ENCODE data around the gene RTP5. TPM values are rescaled to one million over a fixed set of nuclear protein-coding genes. Genes with fewer than 3 reads are reported as not detected.
"Not testable (repeated sequence)": the region's sequence is repeated elsewhere in the genome, so short reads cannot be mapped to it uniquely, and the experiment has no call there.

The RTP5 gene
- polyA plus RNA-seq (2012; ENCODE audit: insufficient read depth, insufficient read length): 1.3 TPM

DNA sequence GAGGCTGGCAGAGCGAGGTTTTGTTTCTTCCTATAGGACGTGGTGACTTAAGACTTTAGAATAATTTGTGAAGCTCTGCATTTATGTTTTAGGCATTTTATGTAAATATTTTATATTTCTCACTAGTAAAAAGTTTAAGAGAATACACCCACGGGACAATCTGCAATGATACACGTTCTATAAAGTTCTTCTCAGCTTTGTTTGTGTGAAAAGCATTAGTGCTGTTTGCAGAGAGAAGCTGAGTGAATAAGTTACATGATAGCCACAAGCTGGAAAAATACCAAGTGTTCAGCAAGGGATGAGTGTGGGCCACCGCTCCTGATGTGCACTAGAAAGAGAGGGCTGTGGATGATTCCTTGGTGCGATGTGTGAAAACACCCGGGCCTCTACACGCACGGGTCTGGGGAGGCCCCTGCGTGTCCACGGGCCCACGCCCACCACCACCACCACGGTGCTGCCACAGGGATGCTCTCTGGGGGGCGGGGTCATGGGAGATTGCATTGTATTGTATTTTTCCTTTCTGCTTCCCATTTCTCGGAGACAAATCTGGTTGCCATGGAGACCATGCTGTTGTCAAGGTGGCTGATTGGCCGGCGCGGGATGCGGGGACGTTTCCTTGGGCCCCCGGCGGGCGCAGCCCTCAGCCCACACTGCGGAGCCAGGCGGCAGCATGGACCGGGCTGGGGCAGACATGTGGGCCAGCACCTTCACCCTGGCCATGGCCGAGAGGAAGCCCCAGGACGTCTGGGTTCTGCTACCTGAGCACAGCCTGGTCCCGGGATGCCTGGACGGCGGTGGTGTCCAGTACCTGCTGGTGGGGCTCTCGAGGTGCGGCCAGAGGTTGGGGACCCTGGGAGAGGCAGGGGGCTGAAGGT is at the start of gene RTP5:
Gene RTP5, plus strand, starts transcription at position 643 of the 875 bp plus-strand sequence. Its CDS starts 28 bp downstream, at position 671.
- peak within 1 kb of the TSS; percentile 22; the same call in 1 of the 2 replicates for H3K4me3 ChIP-seq (ENCODE audit: low read length)
- no peak for DNase-seq (ENCODE audit: low read depth, low spot score)

DNA sequence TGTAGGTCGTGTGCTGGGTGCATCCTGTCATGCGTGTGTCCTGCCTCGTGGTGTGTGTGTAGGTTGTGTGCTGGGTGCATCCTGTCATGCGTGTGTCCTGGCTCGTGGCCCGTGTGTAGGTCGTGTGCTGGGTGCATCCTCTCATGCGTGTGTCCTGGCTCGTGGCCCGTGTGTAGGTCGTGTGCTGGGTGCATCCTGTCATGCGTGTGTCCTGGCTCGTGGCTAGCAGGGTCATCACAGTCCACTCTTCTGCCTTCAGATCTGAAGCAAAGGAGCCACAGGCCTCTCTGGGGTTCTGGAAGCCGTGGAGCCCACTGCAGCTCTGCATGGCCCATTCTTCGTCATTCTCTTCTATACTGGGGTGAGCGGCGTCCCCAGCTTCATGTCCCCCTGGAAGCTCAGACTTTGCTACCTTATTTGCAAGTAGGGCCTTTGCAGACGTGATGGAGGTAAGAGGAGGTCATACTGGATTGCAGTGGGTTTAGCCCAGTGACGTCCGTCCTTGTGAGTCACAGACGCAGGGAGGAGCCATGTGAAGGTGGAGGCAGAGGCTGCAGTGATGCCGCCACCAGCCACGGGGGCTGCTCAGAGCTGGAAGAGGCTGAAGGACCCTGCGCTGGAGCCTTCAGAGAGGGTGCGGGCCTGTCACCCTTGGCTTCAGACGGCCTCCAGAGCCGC is 49.4 kb upstream of the RTP5 start:
- not testable (repeated sequence) for DNase-seq (ENCODE audit: low read depth, low spot score)

DNA sequence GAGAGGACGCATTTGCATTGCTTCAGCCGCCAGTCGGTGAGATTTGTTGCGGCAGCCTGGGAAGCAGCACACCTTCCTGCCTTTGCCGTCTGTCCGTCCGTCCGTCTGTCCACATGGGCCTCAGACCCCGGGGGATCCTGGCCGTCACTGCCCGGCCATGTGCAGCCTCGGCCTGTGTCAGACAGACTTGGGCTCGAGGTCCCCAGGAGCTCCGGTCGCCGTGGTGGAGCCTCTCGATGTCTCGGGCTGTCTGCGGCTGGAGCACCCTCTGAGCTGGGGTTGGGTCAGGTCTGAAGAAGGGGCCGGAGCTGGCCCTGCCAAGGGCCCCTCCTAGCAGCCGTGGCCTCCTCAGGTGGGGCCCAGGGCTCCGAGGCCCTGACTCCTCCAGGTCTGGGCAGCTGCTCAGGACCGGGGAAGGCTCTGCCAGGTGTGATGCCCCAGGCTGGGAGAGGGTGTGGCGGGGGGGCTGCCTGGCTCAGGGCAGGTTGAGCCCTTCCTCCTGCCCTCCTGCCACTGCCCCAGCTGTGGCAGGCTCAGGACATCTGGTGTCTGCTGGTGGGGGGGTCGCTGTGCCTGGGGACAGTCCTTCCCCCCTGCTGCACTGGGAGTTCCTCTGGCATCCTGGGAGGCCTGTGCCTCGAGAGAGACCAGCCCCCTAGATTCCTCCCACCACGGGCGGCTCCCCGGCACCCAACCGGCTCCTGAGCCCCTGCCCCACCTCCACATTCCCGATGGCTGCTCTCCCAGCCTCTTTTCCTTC is 48.7 kb upstream of the RTP5 start:
- no peak overlapping the region for H3K4me3 ChIP-seq (ENCODE audit: low read length)
- no peak for DNase-seq (ENCODE audit: low read depth, low spot score)

More for the DNA sequence above, 49.4 kb upstream of the RTP5 start:
- H3K4me3 ChIP-seq (ENCODE audit: low read length): not testable (repeated sequence)

GRCh38 chr2:241821460-241822263 is 47.9 kb upstream of the RTP5 start:
- peak overlapping the region; percentile 32 for H3K4me3 ChIP-seq (ENCODE audit: low read length)
- no peak for DNase-seq (ENCODE audit: low read depth, low spot score)

DNA sequence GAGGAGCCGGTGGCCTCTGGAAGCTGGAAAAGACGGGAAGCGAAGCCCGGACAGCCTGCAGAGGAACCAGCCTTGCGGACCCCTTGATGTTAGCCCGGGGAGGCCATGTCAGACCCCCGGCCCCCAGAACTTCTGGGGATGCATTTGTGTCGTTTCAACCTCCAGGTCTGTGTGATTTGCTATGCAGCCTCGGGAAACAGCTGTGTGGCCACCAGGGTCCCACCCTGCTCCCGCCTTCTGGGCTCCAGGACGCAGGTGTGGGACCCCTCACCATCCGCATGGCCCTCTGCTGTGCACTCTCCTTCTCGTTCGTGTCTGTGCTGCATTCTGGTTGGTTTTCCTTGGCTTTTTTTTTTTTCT is 47.3 kb upstream of the RTP5 start:
- peak overlapping the region; percentile 32; the same call in 1 of the 2 replicates for H3K4me3 ChIP-seq (ENCODE audit: low read length)
- no peak for DNase-seq (ENCODE audit: low read depth, low spot score)

DNA sequence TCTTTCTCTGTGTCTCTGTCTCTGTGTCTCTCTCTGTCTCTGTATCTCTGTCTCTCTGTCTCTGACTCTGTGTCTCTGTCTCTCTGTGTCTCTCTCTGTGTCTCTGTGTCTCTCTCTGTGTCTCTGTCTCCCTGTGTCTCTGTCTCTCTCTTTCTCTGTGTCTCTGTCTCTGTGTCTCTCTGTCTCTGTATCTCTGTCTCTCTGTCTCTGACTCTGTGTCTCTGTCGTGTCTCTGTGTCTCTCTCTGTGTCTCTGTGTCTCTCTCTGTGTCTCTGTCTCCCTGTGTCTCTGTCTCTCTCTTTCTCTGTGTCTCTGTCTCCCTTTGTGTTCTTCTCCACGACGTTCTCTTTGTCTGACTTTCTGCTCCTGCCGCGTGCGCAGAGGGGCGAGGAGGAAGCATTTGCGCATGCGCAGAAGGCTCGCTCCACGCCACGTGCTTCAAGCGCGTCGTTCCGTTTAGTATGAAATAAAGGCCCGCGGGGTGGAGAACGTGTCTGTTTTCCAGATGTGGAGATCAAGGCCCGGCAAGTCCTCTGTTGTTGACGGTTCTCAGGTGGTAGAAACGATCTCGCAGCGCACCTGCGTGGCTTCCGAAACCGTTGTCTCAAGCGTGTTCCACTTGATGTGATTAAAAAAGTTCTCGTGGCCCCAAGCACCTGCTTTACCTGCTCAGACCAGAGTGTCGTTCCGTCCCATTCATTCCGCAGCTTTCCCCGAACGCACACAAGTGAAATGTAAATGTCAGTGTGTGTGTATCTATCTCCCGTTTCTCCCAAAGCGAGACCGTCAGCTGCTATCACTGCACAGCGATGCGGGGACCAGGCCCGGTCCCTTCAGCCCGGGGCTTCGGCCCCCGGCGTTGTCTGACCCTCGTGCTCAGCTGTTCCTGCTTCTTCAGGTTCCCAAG is 45.7 kb upstream of the RTP5 start:
- H3K4me3 ChIP-seq (ENCODE audit: low read length); DNase-seq (ENCODE audit: low read depth, low spot score): not testable (repeated sequence)

DNA sequence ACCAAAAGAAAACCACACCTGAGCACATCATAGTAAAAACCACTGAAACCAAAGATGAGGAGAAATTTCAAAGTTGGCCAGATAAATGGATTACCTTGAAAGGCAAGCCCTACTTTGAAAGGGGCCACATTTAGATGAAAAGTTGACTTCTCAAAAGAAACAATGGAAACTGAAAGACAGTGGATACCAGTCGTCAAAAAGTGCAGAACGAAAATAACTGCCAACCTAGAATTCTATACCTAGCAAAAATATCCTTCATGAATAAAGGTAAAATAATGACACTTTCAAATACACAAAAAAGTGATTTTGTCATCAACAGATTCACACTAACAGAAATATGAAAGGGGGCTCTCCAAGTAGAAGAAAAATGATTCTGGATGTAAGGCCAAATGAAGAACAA is 42.1 kb upstream of the RTP5 start:
- H3K4me3 ChIP-seq (ENCODE audit: low read length): no peak overlapping the region
- no peak for DNase-seq (ENCODE audit: low read depth, low spot score)

GRCh38 chr2:241833101-241833663 is 36.3 kb upstream of the RTP5 start:
- H3K4me3 ChIP-seq (ENCODE audit: low read length): no peak overlapping the region
- no peak for DNase-seq (ENCODE audit: low read depth, low spot score)

- not testable (repeated sequence) for H3K4me3 ChIP-seq (ENCODE audit: low read length)
Measured at GRCh38 chr2:241833756-241834526, 35.6 kb upstream of the RTP5 start.

DNA sequence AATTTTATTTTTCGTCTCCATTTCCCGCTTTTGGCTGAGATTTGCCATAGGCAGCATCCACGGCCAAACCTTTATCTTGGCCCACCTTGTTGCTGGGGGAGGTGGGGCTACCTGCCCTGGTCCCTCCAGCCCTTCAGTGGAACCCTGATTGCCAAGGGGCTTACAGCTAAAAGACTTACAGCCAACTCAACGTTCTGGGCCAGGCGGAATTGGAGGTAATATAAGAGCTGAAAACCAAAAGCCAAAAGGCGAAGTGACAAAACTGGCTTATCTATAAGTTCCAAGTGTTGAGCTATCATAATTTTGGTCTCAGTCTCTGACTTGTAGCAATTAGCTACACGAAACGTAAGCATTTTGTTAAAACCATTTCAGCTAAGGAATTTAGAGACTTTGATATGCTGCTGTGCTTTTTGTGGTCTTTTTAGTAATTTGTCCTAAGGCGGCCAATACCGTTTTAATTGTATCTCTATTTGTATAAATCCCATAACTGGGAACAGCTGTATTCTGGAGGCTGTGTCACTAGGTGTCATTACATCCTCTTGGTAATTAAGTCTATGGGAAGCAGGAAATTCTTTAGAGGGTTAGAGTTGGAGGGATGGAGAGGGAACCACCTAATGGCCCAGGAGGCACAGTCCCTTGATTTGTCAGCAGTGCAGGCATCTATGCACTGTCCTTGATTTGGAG is 34.9 kb upstream of the RTP5 start:
- no peak for DNase-seq (ENCODE audit: low read depth, low spot score)
- no peak overlapping the region for H3K4me3 ChIP-seq (ENCODE audit: low read length)

More at GRCh38 chr2:241833756-241834526, 35.6 kb upstream of the RTP5 start:
- not testable (repeated sequence) for DNase-seq (ENCODE audit: low read depth, low spot score)

DNA sequence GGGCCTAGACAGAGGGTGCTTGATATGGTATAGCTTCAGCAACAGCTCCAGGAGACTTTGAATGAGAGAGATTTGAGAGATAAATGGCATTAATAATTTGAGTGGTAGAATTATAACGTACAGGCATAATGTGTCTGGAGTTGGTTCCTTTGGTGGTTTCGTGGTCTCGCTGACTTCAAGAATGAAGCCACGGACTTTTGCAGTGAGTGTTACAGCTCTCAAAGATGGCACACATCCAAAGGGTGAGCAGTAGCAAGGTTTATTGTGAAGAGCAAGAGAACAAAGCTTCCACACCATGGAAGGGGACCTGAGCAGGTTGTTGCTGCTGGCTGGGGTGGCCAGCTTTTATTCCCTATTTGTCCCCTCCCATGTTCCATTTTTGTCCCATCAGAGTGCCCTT is 33.9 kb upstream of the RTP5 start:
- no peak for DNase-seq (ENCODE audit: low read depth, low spot score)
- no peak overlapping the region for H3K4me3 ChIP-seq (ENCODE audit: low read length)

DNA sequence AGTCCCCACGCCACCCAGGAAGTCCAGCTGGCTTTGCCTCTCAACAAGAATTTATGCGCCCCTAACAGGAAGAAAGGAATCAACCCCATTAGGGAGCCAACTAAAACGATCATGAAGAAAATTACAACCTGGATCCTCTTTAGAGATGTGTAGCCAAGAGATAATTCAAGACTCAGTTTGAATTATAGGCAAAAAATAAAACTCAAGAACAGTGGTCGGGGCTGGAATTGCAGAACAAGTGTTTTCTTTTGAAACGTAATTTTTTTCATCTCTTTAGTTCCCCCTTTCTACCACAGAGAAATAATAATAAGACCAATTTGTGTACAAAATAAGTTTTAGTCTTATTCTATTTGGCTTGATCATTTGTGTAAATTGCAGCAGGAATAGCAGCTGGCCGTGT is 33.2 kb upstream of the RTP5 start:
- H3K4me3 ChIP-seq (ENCODE audit: low read length): no peak overlapping the region
- no peak for DNase-seq (ENCODE audit: low read depth, low spot score)

DNA sequence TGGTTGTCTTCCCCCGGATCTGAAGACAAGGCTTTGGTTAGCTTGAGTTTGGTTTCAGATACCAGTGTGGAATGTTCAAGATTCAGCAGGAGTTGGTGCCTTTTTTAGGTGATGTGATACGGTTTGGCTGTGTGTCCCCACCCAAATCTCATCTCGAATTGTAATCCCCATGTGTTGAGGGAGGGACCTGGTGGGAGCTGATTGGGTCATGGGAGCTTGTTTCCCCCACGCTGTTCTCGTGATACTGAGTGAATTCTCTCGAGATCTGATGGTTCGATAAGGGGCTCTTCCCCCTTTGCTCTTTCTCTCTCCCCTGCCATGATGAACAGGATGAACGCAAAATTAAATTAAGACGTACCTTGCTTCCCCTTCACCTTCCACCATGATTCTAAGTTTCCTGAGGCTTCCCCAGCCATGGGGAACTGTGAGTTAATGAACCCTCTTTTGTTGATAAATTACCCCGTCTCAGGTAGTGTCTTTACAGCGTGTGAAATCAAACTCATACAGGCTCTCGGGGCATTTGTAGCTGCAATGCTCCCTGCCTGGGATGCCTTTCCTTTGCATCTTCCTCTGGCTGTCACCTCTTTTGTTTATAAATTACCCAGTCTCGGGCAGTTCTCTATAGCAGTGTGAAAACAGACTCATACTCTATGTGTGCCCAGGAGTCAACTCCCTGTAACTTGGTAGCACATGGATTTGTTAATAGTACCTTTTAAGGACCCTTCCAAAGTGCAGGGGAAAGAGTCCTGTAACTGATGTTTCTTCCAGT is 32.1 kb upstream of the RTP5 start:
- no peak overlapping the region for H3K4me3 ChIP-seq (ENCODE audit: low read length)
- DNase-seq (ENCODE audit: low read depth, low spot score): no peak

DNA sequence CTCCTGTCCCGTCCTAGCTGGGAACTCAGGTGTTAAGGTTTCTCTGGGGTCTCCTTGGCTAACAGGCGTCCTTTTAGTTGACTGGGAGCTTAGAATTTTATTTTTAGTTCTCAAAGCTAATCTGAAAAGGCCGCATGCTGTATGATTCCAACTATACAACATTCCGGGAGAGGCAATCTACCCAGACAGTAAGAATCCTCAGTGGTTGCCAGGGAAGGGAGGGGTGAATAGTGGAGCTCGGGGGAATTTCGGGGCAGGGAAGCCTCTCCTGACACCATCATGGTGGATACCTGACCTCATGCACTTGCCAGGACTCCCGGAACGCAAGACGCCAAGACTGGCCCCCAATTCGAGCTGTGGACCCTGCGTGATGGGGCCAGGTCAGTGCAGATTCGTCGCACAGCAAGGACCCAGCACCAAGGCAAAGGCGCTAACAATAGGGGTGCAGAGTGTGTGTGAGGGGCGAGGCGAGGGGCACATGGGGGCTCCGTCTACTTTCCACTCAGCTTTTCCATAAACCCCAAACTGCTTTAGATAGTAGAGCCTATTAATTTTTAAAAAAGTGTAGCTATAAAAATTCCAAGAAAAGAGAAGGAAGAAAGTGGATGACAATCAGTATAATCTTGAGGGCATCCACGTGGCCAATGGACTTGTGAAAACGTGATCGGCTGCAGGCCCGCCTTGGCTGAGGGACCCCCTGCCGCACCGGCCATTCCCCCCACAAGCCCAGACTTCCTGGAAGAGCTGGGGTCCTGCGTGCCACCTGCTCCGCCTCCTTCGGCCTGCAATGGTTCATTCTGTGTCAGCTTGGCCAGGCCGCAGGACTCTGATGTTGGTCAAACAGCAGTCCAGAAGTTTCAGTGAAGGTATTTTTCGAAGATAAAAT is 28.1 kb upstream of the RTP5 start:
- DNase-seq (ENCODE audit: low read depth, low spot score): no peak

GRCh38 chr2:241842067-241842415 is 27.5 kb upstream of the RTP5 start:
- no peak for DNase-seq (ENCODE audit: low read depth, low spot score)
- no peak overlapping the region for H3K4me3 ChIP-seq (ENCODE audit: low read length)

More for the DNA sequence above, 28.1 kb upstream of the RTP5 start:
- H3K4me3 ChIP-seq (ENCODE audit: low read length): no peak overlapping the region

Data from Jurkat, Clone E6-1 (cell line).